WERI-Rb-1 (cell line): ENCODE data around the gene UGT2B11.
"Not testable (repeated sequence)": the region's sequence is repeated elsewhere in the genome, so short reads cannot be mapped to it uniquely, and the experiment has no call there.

Experiments used
- DNase-seq: peaks from one replicate; pipeline ENCODE4 v3.0.0-alpha.2; 2020
- H3K27ac ChIP-seq: fragments of 250-450 bp; sonication (Bioruptor Pico); 2 replicates; pipeline ENCODE4 v1.5.1; 2020; ENCODE audit warnings: mild to moderate bottlenecking, moderate library complexity
- H3K27me3 ChIP-seq: fragments of 250-450 bp; sonication (Bioruptor Pico); 2 replicates; pipeline ENCODE4 v1.5.1; 2021; ENCODE audit warnings: mild to moderate bottlenecking, low read depth, moderate library complexity; ENCODE audit not compliant: insufficient read depth, severe bottlenecking
- H3K36me3 ChIP-seq: fragments of 250-450 bp; sonication (Bioruptor Pico); 2 replicates; pipeline ENCODE4 v1.5.1; 2020; ENCODE audit warnings: mild to moderate bottlenecking, moderate library complexity
- H3K4me3 ChIP-seq: 2 replicates; pipeline ENCODE4 v1.5.1; 2011; ENCODE audit warnings: low read depth, mild to moderate bottlenecking, control low read depth, low read length
- H3K9me3 ChIP-seq: fragments of 250-450 bp; sonication (Bioruptor Pico); 2 replicates; pipeline ENCODE4 v1.5.1; 2021; ENCODE audit warnings: mild to moderate bottlenecking, moderate library complexity; ENCODE audit not compliant: severe bottlenecking
- CTCF ChIP-seq: IDR thresholded peaks from 2 replicates; pipeline ENCODE4 v1.5.1; 2011; ENCODE audit warnings: low read depth, mild to moderate bottlenecking, control low read depth, inconsistent platforms, low read length

The UGT2B11 gene

GRCh38 chr4:69214716-69215115 lies at the start of gene UGT2B11:
UGT2B11 (minus strand) TSS chr4:69214748; CDS start chr4:69214722, 26 bp downstream.
- DNase-seq: no peak

GRCh38 chr4:69253147-69253772 lies 38.7 kb upstream of the UGT2B11 start:
- not testable (repeated sequence) for H3K27ac ChIP-seq, H3K36me3 ChIP-seq, H3K27me3 ChIP-seq, DNase-seq, H3K9me3 ChIP-seq, H3K4me3 ChIP-seq

More at GRCh38 chr4:69214716-69215115, at the start of gene UGT2B11:
- Histone ChIP-seq H3K27me3 (no peaks in the 10 kb centered on the region), H3K36me3 (no peaks in the 10 kb centered on the region), H3K27ac (no peak within 1 kb of the TSS), H3K9me3 (no peaks in the 10 kb centered on the region), H3K4me3 (no peak within 1 kb of the TSS)
- no peak for TF ChIP-seq CTCF

- not testable (repeated sequence) for H3K27ac ChIP-seq, DNase-seq, H3K36me3 ChIP-seq, H3K9me3 ChIP-seq, H3K4me3 ChIP-seq, H3K27me3 ChIP-seq
These were observed 36.3 kb upstream of the UGT2B11 start for GRCh38 chr4:69250884-69251283.

- not testable (repeated sequence) for H3K4me3 ChIP-seq, H3K36me3 ChIP-seq, H3K27ac ChIP-seq, H3K27me3 ChIP-seq, DNase-seq, H3K9me3 ChIP-seq
These were observed 28.2 kb upstream of the UGT2B11 start for GRCh38 chr4:69242562-69243240.

GRCh38 chr4:69241746-69242145 lies 27.2 kb upstream of the UGT2B11 start:
- H3K4me3 ChIP-seq, H3K9me3 ChIP-seq, DNase-seq, H3K27ac ChIP-seq, H3K36me3 ChIP-seq, H3K27me3 ChIP-seq: not testable (repeated sequence)

GRCh38 chr4:69240787-69241186 lies 26.2 kb upstream of the UGT2B11 start:
- not testable (repeated sequence) for H3K9me3 ChIP-seq

GRCh38 chr4:69239557-69240168 lies 25.1 kb upstream of the UGT2B11 start:
- Histone ChIP-seq H3K4me3 (no peak overlapping the region), H3K27ac (no peak overlapping the region), H3K36me3 (no peaks in the 10 kb centered on the region), H3K27me3 (no peaks in the 10 kb centered on the region), H3K9me3 (no peaks in the 10 kb centered on the region)
- TF ChIP-seq CTCF: no peak
- DNase-seq: no peak

More at GRCh38 chr4:69240787-69241186, 26.2 kb upstream of the UGT2B11 start:
- not testable (repeated sequence) for H3K36me3 ChIP-seq, H3K4me3 ChIP-seq, H3K27me3 ChIP-seq, H3K27ac ChIP-seq, DNase-seq

- TF ChIP-seq CTCF: no peak
- no peaks in the 10 kb centered on the region for H3K27me3 ChIP-seq
- H3K27ac ChIP-seq: no peak overlapping the region
- H3K9me3 ChIP-seq: no peaks in the 10 kb centered on the region
- no peak overlapping the region for H3K4me3 ChIP-seq
- no peaks in the 10 kb centered on the region for H3K36me3 ChIP-seq
- no peak for DNase-seq
These were observed 24.5 kb upstream of the UGT2B11 start for GRCh38 chr4:69239092-69239491.
